Activated B cell treated with CpG ODN at 0.5 μM for 24 hours (primary cell): ENCODE data around the gene CNPY2. TPM values are rescaled to one million over a fixed set of nuclear protein-coding genes. Genes with fewer than 3 reads are reported as not detected.
"Not testable (repeated sequence)": the region's sequence is repeated elsewhere in the genome, so short reads cannot be mapped to it uniquely, and the experiment has no call there.

Source experiments
- ATAC-seq: fragments of 200-7000 bp; cut with Tn5 transposase; one replicate; pipeline ENCODE4 v1.10.0; 2021; ENCODE audit warnings: low read depth, mild to moderate bottlenecking, moderate library complexity
- CTCF ChIA-PET: fragments of 350-600 bp; sonication (Branson Sonifier 250); formaldehyde crosslinking; loops from one replicate; lab custom pipeline; 2021; ENCODE audit warnings: antibody characterized with exemption; lab: Charles Lee
- POLR2A ChIA-PET: fragments of 350-600 bp; sonication (Branson Sonifier 250); formaldehyde crosslinking; loops from one replicate; lab custom pipeline; 2021; ENCODE audit warnings: antibody characterized with exemption; lab: Charles Lee
- DNase-seq: peaks from one replicate; pipeline ENCODE4 v3.0.0; 2022
- H3K27ac Mint-ChIP-seq: one replicate; pipeline ENCODE4 v1.8.0; 2020; ENCODE audit warnings: mixed read lengths
- H3K27me3 Mint-ChIP-seq: one replicate; pipeline ENCODE4 v1.8.0; 2021; ENCODE audit warnings: mixed read lengths
- H3K36me3 Mint-ChIP-seq: one replicate; pipeline ENCODE4 v1.8.0; 2021; ENCODE audit warnings: low read depth, mixed read lengths
- H3K4me1 Mint-ChIP-seq: one replicate; pipeline ENCODE4 v1.8.0; 2021; ENCODE audit warnings: mixed read lengths
- H3K4me3 Mint-ChIP-seq: one replicate; pipeline ENCODE4 v1.8.0; 2020; ENCODE audit warnings: mild to moderate bottlenecking, mixed read lengths
- H3K9me3 Mint-ChIP-seq: one replicate; pipeline ENCODE4 v1.8.0; 2020; ENCODE audit warnings: mixed read lengths
- intact Hi-C: fragments of 100-400 bp; cut with micrococcal nuclease; formaldehyde crosslinking; loops from one replicate; pipeline ENCODE4 v1.15.1; 2024
- total RNA-seq: library from RNA; stranded (reverse); gene quantifications from 2 replicates; pipeline ENCODE4 v1.2.3, GENCODE V29; 2022
- TF ChIP-seq, protein P1 (sequence below): fragments of 200-600 bp; IDR thresholded peaks from one replicate; pipeline ENCODE4 v1.8.0; 2022; ENCODE audit warnings: antibody characterized with exemption, mild to moderate bottlenecking

The CNPY2 gene
- total RNA-seq, 1 donor from 2014 or later: 98.8 TPM

DNA sequence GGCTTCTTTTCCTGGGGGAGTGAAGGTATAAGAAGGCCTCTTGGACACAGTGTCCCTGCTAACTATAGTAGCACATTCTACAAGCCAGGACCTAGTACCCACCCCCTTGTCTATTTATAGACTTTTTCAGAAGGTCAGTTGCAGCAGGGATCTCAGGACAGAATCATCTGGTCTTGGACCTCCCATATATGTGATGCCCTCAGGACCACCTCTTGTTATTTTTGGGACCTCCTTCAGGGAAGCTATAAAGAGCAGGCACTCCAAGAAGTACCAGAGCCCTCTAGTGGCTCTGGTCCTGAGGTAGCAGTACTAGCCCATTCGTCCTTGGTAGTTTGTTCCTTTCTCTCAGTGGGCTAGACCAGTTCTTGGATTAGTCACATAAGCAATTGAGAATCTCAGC lies 44.8 kb downstream of the CNPY2 start:
- ATAC-seq: no peak
- H3K27ac Mint-ChIP-seq: no peak overlapping the region
- intact Hi-C loops: loop anchor here (1.0 kb wide), 1 partner anchor 78 kb away; no protein-coding TSS in a partner anchor
- peaks cover 72% of the 10 kb centered on the region for H3K36me3 Mint-ChIP-seq
- H3K4me1 Mint-ChIP-seq: peaks cover 16% of the 10 kb centered on the region
- H3K27me3 Mint-ChIP-seq: no peaks in the 10 kb centered on the region
- TF ChIP-seq, protein P1, sequence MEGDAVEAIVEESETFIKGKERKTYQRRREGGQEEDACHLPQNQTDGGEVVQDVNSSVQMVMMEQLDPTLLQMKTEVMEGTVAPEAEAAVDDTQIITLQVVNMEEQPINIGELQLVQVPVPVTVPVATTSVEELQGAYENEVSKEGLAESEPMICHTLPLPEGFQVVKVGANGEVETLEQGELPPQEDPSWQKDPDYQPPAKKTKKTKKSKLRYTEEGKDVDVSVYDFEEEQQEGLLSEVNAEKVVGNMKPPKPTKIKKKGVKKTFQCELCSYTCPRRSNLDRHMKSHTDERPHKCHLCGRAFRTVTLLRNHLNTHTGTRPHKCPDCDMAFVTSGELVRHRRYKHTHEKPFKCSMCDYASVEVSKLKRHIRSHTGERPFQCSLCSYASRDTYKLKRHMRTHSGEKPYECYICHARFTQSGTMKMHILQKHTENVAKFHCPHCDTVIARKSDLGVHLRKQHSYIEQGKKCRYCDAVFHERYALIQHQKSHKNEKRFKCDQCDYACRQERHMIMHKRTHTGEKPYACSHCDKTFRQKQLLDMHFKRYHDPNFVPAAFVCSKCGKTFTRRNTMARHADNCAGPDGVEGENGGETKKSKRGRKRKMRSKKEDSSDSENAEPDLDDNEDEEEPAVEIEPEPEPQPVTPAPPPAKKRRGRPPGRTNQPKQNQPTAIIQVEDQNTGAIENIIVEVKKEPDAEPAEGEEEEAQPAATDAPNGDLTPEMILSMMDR: no peak
- POLR2A ChIA-PET: interaction anchor here (1.0 kb wide), 1 partner anchor 108 kb away, joined by 4 read pairs; no protein-coding TSS in a partner anchor
- no peak overlapping the region for H3K4me3 Mint-ChIP-seq
- CTCF ChIA-PET: interaction anchor here (1.3 kb wide), 1 partner anchor 81 kb away, joined by 3 read pairs; the partner anchor contains the start of gene SMARCC2
- no peak for DNase-seq
- no peaks in the 10 kb centered on the region for H3K9me3 Mint-ChIP-seq

- Mint-ChIP-seq H3K4me1 (peaks cover 18% of the 10 kb centered on the region), H3K36me3 (peaks cover 40% of the 10 kb centered on the region), H3K27me3 (no peaks in the 10 kb centered on the region), H3K9me3 (no peaks in the 10 kb centered on the region), H3K4me3 (peak overlapping the region; percentile 93), H3K27ac (peak overlapping the region; percentile 85)
- ChIA-PET CTCF (interaction anchor here (0.7 to 3.2 kb wide), 6 partner anchors 9 to 220 kb away, joined by 3 to 10 read pairs (median 4); partner anchors contain the start of gene ANKRD52), POLR2A (interaction anchor here (0.5 to 2.3 kb wide), 20 partner anchors 10 to 523 kb away, joined by 3 to 25 read pairs (median 6); partner anchors contain the start of genes ANKRD52, CNPY2, CS and ESYT1)
- intact Hi-C loops: loop anchor here (1.0 to 2.0 kb wide), 10 partner anchors 9 to 339 kb away; partner anchors contain the start of genes ANKRD52, CS, IL23A and RNF41
- ATAC-seq: peak; percentile 22
- TF ChIP-seq, protein P1: no peak
- no peak for DNase-seq
Measured at GRCh38 chr12:56267443-56268071, 48.2 kb downstream of the CNPY2 start.

GRCh38 chr12:56266693-56267442 lies 48.9 kb downstream of the CNPY2 start, which contains the start of gene COQ10A:
TSS of gene COQ10A (plus strand) at chr12:56266942. CDS start at chr12:56267119, 177 bp downstream.
- POLR2A ChIA-PET: interaction anchor here (0.5 to 2.3 kb wide), 28 partner anchors 9 to 528 kb away, joined by 3 to 25 read pairs (median 4); partner anchors contain the start of genes ANKRD52, CNPY2, CS and ESYT1
- DNase-seq (peak; percentile 90), ATAC-seq (peak; percentile 90)
- Mint-ChIP-seq H3K27me3 (no peaks in the 10 kb centered on the region), H3K27ac (peak within 1 kb of the TSS; percentile 93), H3K36me3 (peaks cover 34% of the 10 kb centered on the region), H3K4me1 (peaks cover 18% of the 10 kb centered on the region), H3K4me3 (peak within 1 kb of the TSS; percentile 93), H3K9me3 (no peaks in the 10 kb centered on the region)
- CTCF ChIA-PET: interaction anchor here (0.6 to 3.2 kb wide), 8 partner anchors 9 to 293 kb away, joined by 3 to 10 read pairs (median 4); partner anchors contain the start of genes ANKRD52, RAB5B and SMARCC2
- intact Hi-C loops: loop anchor here (1.0 to 2.0 kb wide), 10 partner anchors 9 to 338 kb away; partner anchors contain the start of genes ANKRD52, CS, IL23A and RNF41
- TF ChIP-seq, protein P1: no peak

GRCh38 chr12:56266068-56266692 lies 49.6 kb downstream of the CNPY2 start:
- H3K9me3 Mint-ChIP-seq, H3K27me3 Mint-ChIP-seq, DNase-seq, ATAC-seq: not testable (repeated sequence)
- Mint-ChIP-seq H3K36me3 (peaks cover 28% of the 10 kb centered on the region), H3K4me1 (peaks cover 18% of the 10 kb centered on the region), H3K27ac (peak overlapping the region; percentile 93), H3K4me3 (peak overlapping the region; percentile 93)
- CTCF ChIA-PET: interaction anchor here (0.6 to 3.2 kb wide), 5 partner anchors 8 to 292 kb away, joined by 3 to 10 read pairs (median 5); partner anchors contain the start of genes ANKRD52, RAB5B and SMARCC2
- intact Hi-C loops: loop anchor here (2.0 kb wide), 4 partner anchors 45 to 337 kb away; partner anchors contain the start of genes IL23A, RNF41 and ZC3H10
- POLR2A ChIA-PET: interaction anchor here (0.5 to 2.3 kb wide), 20 partner anchors 9 to 527 kb away, joined by 3 to 25 read pairs (median 4); partner anchors contain the start of genes ANKRD52, CNPY2, CS and IL23A

GRCh38 chr12:56262955-56263354 lies 52.8 kb downstream of the CNPY2 start:
- ATAC-seq, H3K9me3 Mint-ChIP-seq, DNase-seq, POLR2A ChIA-PET, intact Hi-C loops, H3K27me3 Mint-ChIP-seq, H3K27ac Mint-ChIP-seq, H3K36me3 Mint-ChIP-seq, H3K4me3 Mint-ChIP-seq, CTCF ChIA-PET: not testable (repeated sequence)
- peaks cover 23% of the 10 kb centered on the region for H3K4me1 Mint-ChIP-seq
